IPS DF 4.7 (cell line): Measurements from ENCODE around the gene NOP56.
"Not testable (repeated sequence)": the region's sequence is repeated elsewhere in the genome, so short reads cannot be mapped to it uniquely, and the experiment has no call there.

ENCODE experiments used
- DNase-seq: peaks from one replicate; pipeline ENCODE4 v3.0.0-alpha.2; 2013; ENCODE audit warnings: low spot score; ENCODE audit errors: extremely low read depth

NOP56 gene

DNA sequence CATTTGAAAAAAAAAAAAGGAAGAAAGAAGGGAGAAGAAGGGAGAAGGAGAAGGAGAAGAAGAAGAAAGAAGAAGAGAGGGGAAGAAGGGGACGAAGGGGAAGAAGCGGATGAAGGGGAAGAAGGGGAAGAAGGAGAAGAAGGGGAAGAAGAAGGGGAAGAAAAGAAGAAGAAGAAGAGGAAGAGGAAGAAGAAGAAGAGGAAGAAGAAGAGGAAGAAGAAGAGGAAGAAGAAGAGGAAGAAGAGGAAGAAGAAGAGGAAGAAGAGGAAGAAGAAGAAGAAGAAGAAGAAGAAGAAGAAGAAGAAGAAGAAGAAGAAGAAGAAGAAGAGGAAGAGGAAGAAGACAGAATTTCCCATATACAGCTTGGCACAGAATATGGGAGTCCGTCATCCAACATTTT lies 29.6 kb downstream of the NOP56 start:
- not testable (repeated sequence) for DNase-seq

DNA sequence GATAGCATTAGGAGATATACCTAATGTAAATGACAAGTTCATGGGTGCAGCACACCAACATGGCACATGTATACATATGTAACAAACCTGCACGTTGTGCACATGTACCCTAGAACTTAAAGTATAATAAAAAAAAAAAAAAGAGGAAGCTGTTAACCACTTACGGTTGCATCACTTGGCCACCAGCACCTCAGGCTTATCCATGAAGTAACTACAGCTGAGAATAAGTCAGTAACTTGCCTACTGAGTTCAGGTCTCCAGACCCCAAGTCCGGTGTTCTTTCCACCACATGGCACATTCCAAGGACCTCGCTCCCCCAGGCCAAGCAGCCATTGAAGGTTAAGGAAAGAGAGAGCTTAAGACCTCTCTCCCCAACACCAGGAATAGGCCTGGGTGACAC lies 32.4 kb downstream of the NOP56 start:
- not testable (repeated sequence) for DNase-seq

DNA sequence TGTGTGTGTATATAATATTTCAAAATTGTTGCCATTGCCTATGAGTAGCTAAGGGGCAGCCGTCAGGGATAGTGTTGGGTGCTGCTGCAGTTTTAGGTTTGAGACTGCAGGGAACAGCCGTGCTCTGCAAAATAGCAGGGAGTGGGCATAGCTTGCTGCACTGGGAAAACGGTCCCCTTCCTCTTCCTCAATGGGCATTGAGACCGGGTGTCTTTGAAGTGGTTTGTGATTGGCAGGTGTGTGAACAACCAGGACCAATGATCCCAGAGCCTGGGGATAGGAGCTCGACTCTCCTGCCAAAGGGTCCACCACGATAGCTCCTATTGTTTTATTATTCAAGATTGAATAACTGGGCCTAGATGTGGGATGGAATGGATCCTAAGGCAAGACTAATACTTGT lies 35.1 kb downstream of the NOP56 start:
- DNase-seq: no peak

DNA sequence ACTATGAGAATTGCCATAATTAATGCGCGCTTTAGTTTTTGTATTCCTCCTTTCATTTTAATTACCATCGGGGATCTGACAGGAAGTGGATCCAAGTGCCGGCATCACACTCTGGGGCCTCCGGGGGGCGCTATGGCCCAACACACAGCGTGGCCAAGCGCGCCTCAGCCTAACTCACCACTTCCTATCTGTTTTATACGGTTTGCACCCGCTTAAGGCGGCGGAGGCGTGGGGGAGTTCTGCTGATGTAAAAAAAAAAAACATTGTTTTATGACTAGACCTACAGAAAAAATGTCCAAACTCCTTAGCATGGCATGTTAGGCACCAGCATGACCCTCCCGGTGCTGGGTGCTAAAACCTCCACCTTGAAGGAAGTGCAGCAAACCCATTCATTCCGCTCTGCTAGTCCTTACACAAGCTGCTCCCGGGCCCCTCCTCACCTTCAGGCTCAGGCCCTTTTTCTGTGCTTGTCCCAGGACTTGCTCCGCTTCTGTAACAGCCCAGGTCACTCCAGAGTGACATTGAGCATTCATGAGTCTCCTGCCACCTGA lies 35.7 kb downstream of the NOP56 start:
- DNase-seq: no peak

DNA sequence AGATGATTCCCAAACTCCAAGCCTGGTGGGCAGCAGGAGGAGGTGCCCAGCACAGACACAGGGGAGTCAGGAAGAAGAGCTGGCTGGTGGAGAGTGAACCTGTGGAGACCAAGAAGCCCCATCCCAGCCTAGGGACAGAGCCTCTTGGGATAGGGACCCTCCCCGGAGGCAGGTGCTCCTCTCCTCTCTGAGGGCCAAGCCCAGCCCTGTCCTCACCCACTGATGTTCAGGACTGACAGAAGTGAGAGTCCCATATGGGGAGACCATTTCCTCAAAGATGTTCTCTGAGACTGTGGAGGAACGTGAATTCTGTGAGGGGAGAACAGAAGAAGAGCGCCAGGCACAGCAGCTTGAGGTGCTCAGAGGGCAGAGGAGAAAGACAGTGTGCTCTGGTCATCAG lies 37.8 kb downstream of the NOP56 start:
- DNase-seq: no peak

DNA sequence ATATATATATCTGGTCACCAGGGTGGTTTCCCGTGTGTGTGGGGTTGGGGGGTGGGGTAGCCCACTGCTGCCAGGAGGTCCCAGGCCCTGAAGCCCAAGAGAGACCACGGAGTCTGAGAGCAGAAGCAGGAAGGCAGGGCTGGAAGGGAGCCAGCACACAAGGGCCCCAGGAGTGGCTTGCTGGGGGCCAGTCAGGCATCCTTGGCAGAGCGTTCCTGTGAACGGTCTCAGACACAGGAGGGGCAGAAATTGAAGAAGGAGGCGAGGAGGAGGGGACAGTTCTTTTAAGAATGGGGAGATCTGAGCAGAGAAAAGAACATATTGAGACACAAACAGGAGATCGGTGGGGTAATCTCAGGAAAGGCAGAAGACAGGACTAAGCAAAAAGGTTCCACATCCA lies 38.3 kb downstream of the NOP56 start:
- no peak for DNase-seq

DNA sequence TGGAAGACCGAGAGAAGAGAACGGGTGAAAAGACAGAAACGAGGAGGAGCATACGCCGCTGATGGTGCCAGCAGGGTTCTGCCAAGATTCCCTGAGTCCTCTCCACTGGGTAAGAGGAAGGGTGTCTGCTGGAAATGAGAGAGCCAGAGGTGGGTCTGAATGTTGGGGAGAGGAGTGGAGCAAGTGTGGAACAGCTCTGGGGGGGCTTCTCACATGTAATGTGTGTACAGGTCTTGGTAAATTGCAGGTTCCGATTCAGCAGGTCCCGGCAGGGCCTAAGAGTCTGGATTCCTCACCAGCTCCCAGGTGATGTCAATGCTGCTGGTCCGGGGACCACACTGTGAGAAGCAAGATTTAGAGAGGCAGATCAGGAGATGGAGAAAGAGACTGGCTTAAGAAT lies 38.7 kb downstream of the NOP56 start:
- no peak for DNase-seq

DNA sequence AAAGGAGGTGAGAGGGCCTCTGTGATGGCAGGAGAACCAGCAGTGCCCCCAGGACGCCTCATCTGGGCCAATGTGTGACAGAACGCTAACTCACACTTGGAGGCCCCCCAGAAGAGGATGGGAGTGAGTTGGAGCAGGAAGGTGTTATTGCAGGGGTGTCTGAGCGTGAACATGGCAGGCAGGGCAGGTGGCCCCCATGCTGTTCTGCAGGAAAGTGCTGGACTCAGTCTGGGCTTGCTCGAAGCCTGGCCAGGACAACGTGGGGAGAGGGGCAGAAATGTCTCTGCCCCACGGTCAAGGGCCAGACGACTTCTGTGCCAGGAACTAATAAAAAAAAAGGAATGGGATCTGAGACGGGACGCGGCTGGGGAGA lies 39.2 kb downstream of the NOP56 start:
- no peak for DNase-seq

DNA sequence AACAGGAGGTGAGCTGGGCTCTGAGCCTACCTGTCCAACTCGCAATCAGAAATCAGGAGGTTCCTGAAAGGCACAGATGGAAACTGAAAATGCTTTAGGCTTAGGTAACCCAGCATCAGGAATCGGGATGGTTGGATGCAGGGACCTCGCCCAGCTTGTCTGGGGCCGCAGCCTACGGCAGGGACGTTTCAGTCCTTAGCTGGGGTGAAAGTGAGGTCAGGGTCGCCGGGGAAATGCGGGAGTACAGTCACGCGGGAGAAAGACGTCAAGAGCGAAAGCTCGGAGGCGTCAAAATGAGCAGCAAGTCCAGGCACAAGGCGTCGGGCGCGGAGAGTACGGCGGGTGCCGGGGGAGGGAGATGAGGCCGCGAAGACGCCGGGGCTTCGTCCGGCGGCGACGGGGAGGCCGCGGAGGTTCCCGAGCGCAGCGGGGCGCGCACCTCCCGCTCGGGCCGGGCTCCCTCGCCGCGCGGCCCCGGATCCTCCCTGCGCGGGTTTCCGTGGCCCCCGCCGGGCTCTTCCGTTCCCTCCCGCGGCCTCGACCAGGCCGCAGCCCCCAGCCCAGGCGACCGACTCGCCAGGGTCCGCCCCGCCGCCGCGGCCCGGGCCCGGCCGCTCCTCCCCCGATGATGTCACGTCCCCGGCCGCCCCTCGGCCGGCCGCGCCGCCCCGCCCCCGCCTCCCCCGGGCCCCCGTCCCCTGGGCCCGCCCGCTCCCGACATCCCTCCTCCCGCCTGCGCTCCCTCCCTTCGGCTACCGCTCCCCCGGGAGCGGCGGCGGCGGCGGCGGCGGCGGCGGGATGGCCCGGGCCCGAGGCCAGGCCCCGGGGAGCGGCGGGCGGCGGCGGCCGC lies 39.8 kb downstream of the NOP56 start, which contains the start of gene EBF4:
Gene EBF4 (plus strand): TSS at position 745 of the 850 bp plus-strand sequence. CDS start 866 bp downstream, outside the sequence.
- no peak for DNase-seq

DNA sequence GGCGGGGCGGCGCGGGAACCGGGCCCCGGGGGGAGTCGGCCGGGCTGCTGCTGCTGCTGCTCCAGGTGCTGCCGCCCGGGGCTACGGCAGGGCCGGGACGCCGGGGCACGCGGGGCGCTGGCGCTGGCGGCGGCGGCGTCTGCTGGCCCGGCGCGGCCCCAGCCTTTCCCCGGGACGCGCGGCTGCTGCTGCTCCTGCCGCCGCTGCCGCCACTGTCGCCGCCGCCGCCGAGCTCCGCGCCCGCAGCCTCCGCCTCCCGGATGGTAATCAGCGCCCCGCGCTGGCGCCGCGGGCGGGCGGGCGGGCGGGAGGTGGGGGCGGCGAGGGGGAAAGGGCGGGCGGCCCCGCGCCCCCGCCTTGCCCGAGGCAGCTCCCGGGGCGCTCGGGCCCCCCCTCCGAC lies 40.5 kb downstream of the NOP56 start:
- no peak for DNase-seq

DNA sequence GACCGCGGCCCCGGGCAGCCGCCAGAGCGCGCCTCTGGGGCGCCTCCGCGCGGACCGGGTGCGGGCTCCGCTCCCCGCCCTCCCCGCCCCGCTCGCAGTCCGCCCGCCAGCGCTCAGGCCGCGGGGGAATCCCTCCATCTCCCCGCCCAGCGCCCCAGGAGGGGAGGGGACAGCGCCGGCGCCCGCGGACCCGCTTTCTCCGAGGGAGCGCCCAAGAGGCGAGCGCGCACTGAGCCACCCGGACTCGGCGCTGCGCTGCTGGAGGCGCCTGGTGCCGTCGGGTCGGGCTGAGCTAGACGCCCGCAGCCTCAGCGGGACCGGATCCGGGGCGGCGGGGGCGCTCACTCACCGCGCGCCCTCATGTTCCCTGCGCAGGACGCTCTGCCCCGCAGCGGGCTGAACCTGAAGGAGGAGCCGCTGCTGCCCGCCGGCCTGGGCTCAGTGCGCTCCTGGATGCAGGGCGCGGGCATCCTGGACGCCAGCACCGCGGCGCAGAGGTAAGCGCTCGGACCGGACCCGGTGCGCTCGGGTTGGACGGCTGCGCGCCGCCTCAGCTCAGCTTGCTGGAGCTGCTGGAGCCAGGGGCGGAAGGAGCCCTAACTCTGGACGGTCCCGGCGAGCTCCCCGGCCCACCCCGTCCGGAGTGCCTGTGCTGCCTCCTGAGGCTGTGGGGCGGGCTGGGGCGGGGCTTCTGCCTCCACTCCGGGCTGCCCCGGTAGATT lies 41.0 kb downstream of the NOP56 start:
- no peak for DNase-seq

DNA sequence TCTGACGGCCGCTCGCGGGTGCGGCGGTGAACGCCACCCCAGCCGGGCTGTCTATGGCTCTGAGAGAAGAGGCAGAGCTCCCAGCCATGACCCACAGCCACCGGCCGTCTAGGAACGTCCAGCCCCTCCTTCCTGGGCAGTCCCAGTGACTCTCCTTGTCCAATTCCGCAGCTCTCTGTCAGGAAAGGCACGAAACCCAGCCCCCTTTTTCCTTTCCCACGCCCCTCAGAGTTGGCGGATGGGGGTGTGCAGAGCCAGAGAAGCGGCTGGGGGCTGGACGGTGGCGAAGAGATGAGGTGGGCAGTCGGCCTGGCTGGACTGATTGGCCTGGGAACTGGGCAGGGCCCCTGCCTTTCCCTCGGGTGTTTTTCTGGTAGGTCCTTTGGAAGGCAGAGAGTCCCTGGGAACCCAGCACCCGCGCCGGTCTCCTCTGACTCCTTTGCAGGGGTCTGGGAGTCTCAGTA lies 41.6 kb downstream of the NOP56 start:
- DNase-seq: no peak

DNA sequence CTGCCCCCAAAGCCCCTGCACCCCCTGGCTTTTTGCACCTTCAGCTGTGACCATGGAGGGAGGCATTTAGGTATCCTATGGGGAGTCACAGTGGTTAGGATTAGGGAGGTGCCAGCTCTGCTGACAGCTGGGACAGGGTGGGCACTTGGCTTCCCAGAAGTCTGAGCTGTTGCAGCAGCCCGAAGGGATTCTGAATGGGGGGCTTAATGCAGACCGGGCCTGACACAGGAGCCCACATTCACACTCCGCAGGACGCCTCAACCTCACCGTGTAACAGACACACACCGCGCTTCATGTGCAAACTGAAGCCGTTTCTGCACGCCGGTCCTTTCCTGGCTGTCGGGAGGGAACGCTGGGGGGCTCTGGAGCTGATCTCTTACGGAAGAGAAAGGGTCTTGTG lies 42.1 kb downstream of the NOP56 start:
- DNase-seq: no peak

DNA sequence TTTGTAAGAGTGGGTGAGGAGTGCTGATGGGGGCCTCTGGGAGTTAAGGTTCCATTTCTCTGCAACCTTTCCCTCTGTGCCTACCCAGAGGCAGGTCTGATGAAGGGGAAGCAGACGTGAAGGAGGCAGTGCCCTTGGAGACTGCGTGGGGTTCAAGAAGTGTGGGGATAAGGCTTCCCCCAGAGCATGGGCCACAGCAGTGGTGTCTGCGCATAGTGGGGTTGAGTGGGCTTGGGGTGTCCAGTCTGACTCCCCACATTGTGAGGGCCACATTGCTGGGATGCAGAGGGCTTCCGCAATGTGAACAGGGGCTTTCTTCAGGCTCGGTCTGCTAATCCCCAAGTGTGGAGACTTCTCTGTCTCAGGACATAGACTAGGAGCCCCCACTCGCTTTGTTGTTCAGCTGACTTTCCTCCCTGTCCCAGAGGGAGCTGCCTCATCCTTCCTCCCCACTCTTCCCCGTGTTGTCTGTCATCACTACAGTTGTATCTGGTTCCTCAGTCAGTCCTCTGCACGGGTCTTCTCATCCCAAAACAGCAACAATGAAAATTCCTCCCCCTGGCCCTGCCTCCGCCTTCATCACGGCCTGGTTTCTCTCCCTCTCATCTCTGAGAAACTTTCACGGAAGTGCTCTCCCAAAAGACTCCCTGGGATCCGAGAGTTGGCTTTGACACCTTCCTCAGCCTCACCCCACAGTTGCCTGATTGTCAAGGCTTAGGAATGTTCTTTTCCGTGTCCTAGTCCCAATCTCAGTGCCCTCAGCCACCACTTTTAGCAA lies 43.0 kb downstream of the NOP56 start:
- DNase-seq: no peak

DNA sequence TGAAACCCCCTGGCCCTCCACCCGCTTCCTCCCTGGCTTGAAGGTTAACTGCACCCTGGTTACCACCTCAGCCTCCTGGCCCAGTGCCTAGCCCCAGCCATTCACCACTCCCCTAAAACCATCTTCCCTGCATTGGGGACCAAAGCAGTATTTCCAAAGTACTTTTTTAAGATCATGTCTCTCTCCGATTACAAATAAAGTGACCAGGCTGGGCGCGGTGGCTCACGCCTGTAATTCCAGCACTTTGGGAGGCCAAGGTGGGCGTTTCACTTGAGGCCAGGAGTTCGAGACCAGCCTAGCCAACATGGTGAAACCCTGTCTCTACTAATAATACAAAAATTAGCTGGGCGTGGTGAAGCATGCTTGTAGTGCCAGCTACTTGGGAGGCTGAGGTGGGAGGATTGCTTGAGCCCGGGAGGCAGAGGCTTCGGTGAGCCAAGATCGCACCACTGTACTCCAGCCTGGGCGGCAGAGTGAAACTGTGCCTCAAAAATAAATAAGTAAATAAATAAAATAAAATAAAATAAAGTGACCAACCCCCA lies 43.6 kb downstream of the NOP56 start:
- DNase-seq: not testable (repeated sequence)

DNA sequence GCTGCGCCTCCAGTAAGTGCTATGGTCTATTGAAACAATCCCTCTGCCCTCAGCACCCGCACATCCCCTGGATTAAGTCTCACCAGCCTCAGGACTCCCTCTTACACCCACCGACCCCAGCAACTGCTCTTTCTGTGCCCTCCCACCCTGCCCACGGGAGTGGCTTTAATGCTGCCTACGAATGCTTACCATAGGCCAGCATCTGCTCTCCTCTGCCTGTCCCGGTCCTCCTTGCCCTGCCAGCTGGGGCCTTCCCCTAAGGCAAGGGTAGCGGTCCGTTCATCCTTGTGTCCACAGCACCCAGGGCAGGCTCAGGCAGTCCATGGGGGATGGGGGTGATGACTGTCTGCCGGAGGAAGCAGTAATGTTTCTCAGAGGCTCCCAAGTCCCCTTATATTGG lies 44.2 kb downstream of the NOP56 start:
- DNase-seq: no peak

DNA sequence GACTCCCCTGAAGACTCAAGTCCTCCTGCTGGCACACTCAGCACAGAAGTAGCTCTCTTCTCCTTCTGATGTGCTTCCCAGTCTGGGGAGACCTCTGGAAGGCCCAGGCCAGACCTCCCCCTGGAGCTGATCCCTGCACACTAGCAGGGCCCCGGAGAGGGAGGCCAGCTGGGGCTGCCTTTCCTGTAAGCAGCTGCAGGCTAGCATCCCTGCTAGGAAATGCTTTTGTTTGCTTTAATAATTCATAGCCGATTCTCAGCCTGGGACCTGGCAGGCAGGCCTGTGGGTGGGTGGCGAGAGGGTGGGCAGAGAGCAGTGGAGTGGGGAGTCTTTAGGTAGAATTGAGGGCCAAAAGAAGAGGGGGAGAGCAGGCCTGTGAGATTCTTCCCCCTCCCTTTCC lies 45.3 kb downstream of the NOP56 start:
- DNase-seq: no peak

DNA sequence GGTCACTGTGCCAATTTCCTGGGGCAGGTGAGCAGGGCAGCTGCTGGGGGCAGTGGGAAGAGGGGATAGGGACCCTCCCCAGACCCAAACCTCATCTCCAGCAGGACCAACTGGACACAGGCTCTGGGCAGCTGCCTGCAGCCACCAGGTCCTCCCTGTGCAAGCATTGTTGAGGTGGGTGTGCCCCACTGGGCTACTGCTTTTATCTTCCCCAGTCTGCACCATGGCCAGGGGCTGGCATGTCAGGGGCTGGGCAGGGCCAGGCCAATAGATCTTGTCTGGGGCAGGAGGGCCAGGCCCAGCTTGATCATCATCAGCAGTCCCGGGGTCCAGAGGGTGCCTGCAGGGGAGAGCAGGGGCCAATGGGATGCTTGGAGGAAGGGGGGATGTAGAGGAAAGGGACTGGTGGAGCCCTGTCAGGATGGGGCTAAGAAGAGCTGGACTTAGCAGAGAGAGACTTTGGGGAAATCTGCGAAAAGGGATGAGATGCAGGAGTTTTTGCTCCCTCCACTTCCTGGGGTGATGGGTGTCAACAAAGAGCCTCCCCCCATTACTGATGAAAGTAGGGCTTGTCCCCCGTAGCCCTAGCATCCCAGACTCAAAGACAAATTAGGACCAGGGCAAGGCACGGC lies 45.9 kb downstream of the NOP56 start:
- no peak for DNase-seq

DNA sequence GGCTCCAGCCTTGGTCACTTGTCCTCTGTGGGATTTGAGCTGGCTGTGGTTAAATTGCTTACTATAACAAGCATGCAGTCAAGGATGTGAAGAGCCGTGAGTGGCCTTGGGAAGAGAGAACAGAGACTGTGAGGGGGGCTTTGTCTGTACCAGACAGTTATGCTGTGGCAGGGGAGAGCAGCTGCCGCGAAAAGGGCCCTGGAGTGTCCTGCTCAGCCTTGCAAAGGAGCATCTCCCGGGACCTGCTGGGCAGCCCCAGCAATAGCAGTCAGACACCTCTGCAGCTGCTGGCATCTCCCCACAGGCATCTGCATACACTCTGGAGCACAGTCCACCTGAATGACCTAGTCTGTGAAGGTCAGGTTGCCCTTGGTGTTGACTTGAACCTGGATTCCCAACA lies 46.5 kb downstream of the NOP56 start:
- DNase-seq: no peak

DNA sequence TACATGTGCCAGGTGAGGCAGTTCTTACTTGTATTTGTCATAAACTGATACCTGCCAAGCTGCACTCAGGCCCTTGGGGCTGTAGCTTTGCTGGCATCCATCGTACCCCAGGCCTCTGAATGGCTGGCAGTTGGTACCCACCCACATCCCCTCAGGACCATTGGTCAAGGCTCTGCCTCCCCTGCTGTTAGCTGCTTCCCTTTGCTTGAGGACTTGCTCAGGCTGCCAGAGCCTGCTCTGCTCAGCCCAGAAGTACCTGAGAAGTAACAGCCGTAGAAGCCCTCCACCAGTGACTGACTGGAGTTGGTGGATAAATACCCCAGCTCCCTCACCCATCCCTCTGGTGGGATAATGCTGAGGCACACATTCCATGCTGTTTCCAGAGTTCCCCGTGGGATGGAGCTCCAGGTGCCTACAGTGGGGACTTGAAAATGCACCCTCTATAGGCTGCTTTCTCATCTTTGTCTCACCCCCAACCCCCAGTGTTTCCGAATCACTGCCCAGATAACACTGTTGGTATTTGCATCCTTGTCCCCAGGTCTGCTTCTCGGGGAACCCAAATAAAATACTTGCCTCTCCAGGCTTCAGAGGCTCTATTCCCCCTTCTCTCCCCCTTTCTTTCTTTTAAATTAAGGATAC lies 47.5 kb downstream of the NOP56 start:
- no peak for DNase-seq
